SK-N-SH (cell line): Measurements from ENCODE around the gene LTBP1.

Source experiments
- EP300 ChIP-seq, 2 experiments: IDR thresholded peaks; 2 replicates each; pipeline versions ENCODE4 v1.4.0 to v1.6.1; 2012; ENCODE audit warnings: borderline replicate concordance in 1 of 2, low read depth in 1 of 2, low read length in 1 of 2
- EZH2phosphoT487 ChIP-seq: fragments of 200-600 bp; sonication (generic); IDR thresholded peaks from 2 replicates; pipeline ENCODE4 v1.6.1; 2017; ENCODE audit warnings: low read depth, mixed run types, mild to moderate bottlenecking, antibody characterized with exemption, moderate library complexity, borderline replicate concordance
- FOXM1 ChIP-seq: IDR thresholded peaks from 2 replicates; pipeline ENCODE4 v1.4.0; 2012; ENCODE audit warnings: low read depth, mild to moderate bottlenecking
- RXRA ChIP-seq: IDR thresholded peaks from 2 replicates; pipeline ENCODE4 v1.4.0; 2012; ENCODE audit warnings: low read depth, mild to moderate bottlenecking, borderline replicate concordance
- TF ChIP-seq, protein P1 (sequence below): fragments of 150-350 bp; IDR thresholded peaks from 2 replicates; pipeline ENCODE4 v1.6.1; 2016; ENCODE audit warnings: mild to moderate bottlenecking, low read depth, low read length
- TF ChIP-seq, protein P2 (sequence below): fragments of 200-600 bp; sonication (generic); IDR thresholded peaks from 2 replicates; pipeline ENCODE4 v1.6.1; 2017; ENCODE audit warnings: antibody characterized with exemption, mild to moderate bottlenecking, moderate library complexity

DNA sequence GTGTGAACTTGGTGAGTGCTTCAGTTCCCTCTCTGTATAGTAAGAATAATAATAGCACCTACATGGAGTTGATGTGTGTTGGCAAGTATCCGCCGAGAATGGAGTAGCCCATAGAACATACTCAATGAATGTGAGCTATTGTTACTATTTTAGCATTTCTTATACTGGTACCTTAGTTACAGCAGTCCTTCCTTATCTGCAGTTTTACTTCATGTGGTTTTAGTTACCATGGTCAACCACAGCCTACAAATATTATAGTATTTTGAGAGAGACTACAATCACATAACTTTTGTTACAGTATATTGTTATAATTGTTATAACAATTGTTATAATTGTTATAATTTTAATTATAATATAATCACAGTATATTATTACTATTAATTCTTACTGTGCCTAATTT lies 377.2 kb downstream of the LTBP1 start:
- TF ChIP-seq EZH2phosphoT487 = no peak
- TF ChIP-seq EP300 (IDR thresholded peaks at IDR 0.05; ENCODE audit: borderline replicate concordance in 1 of 2, low read depth in 1 of 2, low read length in 1 of 2) = no peak
- TF ChIP-seq, protein P1, sequence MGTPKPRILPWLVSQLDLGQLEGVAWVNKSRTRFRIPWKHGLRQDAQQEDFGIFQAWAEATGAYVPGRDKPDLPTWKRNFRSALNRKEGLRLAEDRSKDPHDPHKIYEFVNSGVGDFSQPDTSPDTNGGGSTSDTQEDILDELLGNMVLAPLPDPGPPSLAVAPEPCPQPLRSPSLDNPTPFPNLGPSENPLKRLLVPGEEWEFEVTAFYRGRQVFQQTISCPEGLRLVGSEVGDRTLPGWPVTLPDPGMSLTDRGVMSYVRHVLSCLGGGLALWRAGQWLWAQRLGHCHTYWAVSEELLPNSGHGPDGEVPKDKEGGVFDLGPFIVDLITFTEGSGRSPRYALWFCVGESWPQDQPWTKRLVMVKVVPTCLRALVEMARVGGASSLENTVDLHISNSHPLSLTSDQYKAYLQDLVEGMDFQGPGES = no peak
- no peak for TF ChIP-seq RXRA
- TF ChIP-seq FOXM1 = no peak
- TF ChIP-seq, protein P2, sequence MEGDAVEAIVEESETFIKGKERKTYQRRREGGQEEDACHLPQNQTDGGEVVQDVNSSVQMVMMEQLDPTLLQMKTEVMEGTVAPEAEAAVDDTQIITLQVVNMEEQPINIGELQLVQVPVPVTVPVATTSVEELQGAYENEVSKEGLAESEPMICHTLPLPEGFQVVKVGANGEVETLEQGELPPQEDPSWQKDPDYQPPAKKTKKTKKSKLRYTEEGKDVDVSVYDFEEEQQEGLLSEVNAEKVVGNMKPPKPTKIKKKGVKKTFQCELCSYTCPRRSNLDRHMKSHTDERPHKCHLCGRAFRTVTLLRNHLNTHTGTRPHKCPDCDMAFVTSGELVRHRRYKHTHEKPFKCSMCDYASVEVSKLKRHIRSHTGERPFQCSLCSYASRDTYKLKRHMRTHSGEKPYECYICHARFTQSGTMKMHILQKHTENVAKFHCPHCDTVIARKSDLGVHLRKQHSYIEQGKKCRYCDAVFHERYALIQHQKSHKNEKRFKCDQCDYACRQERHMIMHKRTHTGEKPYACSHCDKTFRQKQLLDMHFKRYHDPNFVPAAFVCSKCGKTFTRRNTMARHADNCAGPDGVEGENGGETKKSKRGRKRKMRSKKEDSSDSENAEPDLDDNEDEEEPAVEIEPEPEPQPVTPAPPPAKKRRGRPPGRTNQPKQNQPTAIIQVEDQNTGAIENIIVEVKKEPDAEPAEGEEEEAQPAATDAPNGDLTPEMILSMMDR = no peak
